ENCODE measurements around the gene RPL41.

Gene RPL41

GRCh38 chr12:56159482-56160192, 43.2 kb downstream of the RPL41 start:
- Mint-ChIP-seq H3K4me1 (peaks cover 49% of the 10 kb centered on the region), H3K27me3 (ENCODE audit: low read depth) (no peaks in the 10 kb centered on the region)

DNA sequence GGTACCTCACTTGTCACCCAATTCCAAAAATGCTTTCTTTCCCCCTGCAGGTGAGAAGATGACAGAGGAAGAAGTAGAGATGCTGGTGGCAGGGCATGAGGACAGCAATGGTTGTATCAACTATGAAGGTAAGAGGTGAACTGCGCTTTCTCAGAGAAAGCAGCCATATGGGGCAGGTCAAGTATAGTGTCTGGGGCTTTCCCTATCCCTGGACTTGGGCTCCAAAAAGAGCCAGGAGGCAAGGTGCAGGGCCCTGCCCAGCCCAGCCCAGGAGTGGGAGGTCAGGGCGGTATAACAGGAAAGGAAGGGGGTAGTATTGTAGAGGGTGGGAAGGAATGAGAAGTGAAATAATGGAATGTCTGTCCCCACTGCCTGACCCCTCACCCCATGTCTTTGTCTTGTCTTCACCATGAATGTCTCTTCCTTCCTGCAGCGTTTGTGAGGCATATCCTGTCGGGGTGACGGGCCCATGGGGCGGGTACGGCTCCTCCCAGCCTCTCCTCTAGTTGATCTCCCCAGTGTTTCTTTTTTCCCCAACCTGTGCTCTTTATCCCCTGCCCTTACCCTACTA, 43.8 kb downstream of the RPL41 start:
- Mint-ChIP-seq H3K9me3 (no peaks in the 10 kb centered on the region), H3K4me3 (peak overlapping the region; percentile 94 to 97 (median 96)), H3K27ac (peak overlapping the region; percentile 99 to 100 (median 100)), H3K4me1 (peaks cover 43% of the 10 kb centered on the region), H3K27me3 (ENCODE audit: low read depth) (no peaks in the 10 kb centered on the region), H3K36me3 (ENCODE audit: low read depth) (peaks cover 65% of the 10 kb centered on the region)
- no peak for TF ChIP-seq CTCF (IDR thresholded peaks at IDR 0.05; ENCODE audit: unreplicated experiment in 3 of 3)

More at GRCh38 chr12:56159482-56160192, 43.2 kb downstream of the RPL41 start:
- peak overlapping the region; percentile 99 to 100 (median 100) for H3K27ac Mint-ChIP-seq
- no peak for TF ChIP-seq CTCF (IDR thresholded peaks at IDR 0.05; ENCODE audit: unreplicated experiment in 3 of 3)
- H3K9me3 Mint-ChIP-seq: no peaks in the 10 kb centered on the region
- peaks cover 66% of the 10 kb centered on the region for H3K36me3 Mint-ChIP-seq (ENCODE audit: low read depth)
- H3K4me3 Mint-ChIP-seq: peak overlapping the region; percentile 94 to 97 (median 96)

DNA sequence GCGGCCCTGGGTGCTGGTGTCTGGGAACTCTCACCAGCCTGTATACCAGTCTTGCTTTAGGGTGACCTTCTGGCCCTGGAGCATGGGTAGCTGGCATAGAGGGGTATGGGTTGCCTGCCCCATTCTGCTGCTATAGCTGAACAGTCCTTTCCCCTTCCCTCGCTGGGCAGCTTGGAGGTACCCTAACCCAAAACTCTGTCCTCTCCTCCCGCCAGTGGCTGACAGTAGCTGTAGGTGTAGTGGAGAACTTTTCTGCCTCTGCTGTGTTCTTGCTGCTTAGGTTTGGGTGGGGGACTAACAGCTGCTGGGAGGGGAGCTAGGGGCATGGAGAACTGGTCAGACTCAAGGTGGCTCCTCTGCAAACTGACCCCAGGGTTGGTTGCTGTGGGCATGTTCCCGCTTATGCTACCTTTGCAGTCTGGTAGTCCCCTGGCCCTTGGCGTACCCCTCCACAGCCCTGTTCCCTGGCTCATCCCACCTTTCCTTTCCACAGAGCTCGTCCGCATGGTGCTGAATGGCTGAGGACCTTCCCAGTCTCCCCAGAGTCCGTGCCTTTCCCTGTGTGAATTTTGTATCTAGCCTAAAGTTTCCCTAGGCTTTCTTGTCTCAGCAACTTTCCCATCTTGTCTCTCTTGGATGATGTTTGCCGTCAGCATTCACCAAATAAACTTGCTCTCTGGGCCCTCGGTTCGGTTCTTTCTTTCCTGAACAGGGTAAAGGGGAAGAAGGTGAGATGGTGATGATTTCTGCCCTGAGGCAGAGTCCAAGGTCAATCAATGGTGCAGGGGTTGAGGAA, 44.7 kb downstream of the RPL41 start:
- H3K27me3 Mint-ChIP-seq (ENCODE audit: low read depth): no peaks in the 10 kb centered on the region
- H3K4me1 Mint-ChIP-seq: peaks cover 43% of the 10 kb centered on the region
- no peaks in the 10 kb centered on the region for H3K9me3 Mint-ChIP-seq
- H3K27ac Mint-ChIP-seq: peak overlapping the region; percentile 99 to 100 (median 100)
- H3K4me3 Mint-ChIP-seq: peak overlapping the region; percentile 94 to 97 (median 96)
- TF ChIP-seq CTCF (IDR thresholded peaks at IDR 0.05; ENCODE audit: unreplicated experiment in 3 of 3): no peak
- peaks cover 65% of the 10 kb centered on the region for H3K36me3 Mint-ChIP-seq (ENCODE audit: low read depth)

GRCh38 chr12:56161690-56162351, 45.4 kb downstream of the RPL41 start:
- H3K27ac Mint-ChIP-seq: peak overlapping the region; percentile 58 to 100 (median 99)

More at GRCh38 chr12:56161690-56162351, 45.4 kb downstream of the RPL41 start:
- TF ChIP-seq CTCF (IDR thresholded peaks at IDR 0.05; ENCODE audit: unreplicated experiment in 3 of 3): no peak
- H3K36me3 Mint-ChIP-seq (ENCODE audit: low read depth): peaks cover 65% of the 10 kb centered on the region
- no peaks in the 10 kb centered on the region for H3K9me3 Mint-ChIP-seq
- H3K4me3 Mint-ChIP-seq: peak overlapping the region; percentile 94 to 97 (median 96)
- no peaks in the 10 kb centered on the region for H3K27me3 Mint-ChIP-seq (ENCODE audit: low read depth)
- peaks cover 43% of the 10 kb centered on the region for H3K4me1 Mint-ChIP-seq
